Panc1 (cell line): ENCODE measurements around the gene PLCD1.

Source experiments
- CTCF ChIP-seq: fragments of 450-650 bp; IDR thresholded peaks from 2 replicates; pipeline ENCODE4 v1.5.1; 2017; ENCODE audit warnings: mild to moderate bottlenecking
- POLR2AphosphoS5 ChIP-seq: IDR thresholded peaks from 2 replicates; pipeline ENCODE4 v1.6.1; 2012; ENCODE audit warnings: mild to moderate bottlenecking, low read depth, low read length, moderate library complexity
- SIN3A ChIP-seq: IDR thresholded peaks from 2 replicates; pipeline ENCODE4 v1.6.1; 2012; ENCODE audit warnings: low read depth, mild to moderate bottlenecking, low read length, moderate library complexity, borderline replicate concordance; ENCODE audit not compliant: insufficient read depth
- TCF7L2 ChIP-seq: IDR thresholded peaks from 2 replicates; pipeline ENCODE4 v1.6.1; 2011; ENCODE audit warnings: mild to moderate bottlenecking, low read depth, low read length, inconsistent platforms
- TF ChIP-seq, protein P1 (sequence below), 2 experiments: IDR thresholded peaks; 2 replicates each; pipeline ENCODE4 v1.6.1; 2011 to 2012; ENCODE audit warnings: low read depth in 2 of 2, control low read depth in 1 of 2, low read length in 1 of 2, mild to moderate bottlenecking in 1 of 2, moderate library complexity in 1 of 2; ENCODE audit not compliant: insufficient read depth in 1 of 2

- TF ChIP-seq CTCF (no peak), POLR2AphosphoS5 (no peak), SIN3A (no peak), TCF7L2 (no peak)
- TF ChIP-seq, protein P1, sequence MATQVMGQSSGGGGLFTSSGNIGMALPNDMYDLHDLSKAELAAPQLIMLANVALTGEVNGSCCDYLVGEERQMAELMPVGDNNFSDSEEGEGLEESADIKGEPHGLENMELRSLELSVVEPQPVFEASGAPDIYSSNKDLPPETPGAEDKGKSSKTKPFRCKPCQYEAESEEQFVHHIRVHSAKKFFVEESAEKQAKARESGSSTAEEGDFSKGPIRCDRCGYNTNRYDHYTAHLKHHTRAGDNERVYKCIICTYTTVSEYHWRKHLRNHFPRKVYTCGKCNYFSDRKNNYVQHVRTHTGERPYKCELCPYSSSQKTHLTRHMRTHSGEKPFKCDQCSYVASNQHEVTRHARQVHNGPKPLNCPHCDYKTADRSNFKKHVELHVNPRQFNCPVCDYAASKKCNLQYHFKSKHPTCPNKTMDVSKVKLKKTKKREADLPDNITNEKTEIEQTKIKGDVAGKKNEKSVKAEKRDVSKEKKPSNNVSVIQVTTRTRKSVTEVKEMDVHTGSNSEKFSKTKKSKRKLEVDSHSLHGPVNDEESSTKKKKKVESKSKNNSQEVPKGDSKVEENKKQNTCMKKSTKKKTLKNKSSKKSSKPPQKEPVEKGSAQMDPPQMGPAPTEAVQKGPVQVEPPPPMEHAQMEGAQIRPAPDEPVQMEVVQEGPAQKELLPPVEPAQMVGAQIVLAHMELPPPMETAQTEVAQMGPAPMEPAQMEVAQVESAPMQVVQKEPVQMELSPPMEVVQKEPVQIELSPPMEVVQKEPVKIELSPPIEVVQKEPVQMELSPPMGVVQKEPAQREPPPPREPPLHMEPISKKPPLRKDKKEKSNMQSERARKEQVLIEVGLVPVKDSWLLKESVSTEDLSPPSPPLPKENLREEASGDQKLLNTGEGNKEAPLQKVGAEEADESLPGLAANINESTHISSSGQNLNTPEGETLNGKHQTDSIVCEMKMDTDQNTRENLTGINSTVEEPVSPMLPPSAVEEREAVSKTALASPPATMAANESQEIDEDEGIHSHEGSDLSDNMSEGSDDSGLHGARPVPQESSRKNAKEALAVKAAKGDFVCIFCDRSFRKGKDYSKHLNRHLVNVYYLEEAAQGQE (IDR thresholded peaks at IDR 0.05; ENCODE audit: insufficient read depth in 1 of 2, low read depth in 2 of 2, low read length in 1 of 2): no peak
Observed at GRCh38 chr3:37984051-37984450, 45.4 kb downstream of the PLCD1 start.
